ENCODE results near the gene BPIFB3.

GRCh38 chr20:33072362-33072761, 18.7 kb downstream of the BPIFB3 start:
- no peak for TF ChIP-seq CTCF (IDR thresholded peaks at IDR 0.05; ENCODE audit: low read depth, low read length, poor library complexity, severe bottlenecking)
- no peak for TF ChIP-seq EZH2phosphoT487 (IDR thresholded peaks at IDR 0.05; ENCODE audit: borderline replicate concordance, low read length)
